ENCODE data around the gene OR14K1.

GRCh38 chr1:247747616-247748015 lies 9.2 kb downstream of the OR14K1 start:
- TF ChIP-seq GATA2 (IDR thresholded peaks at IDR 0.05; ENCODE audit: low read depth, low read length) (no peak), GATA3 (IDR thresholded peaks at IDR 0.05; ENCODE audit: low read depth, low read length) (no peak)
